CD14-positive monocyte (primary cell): ENCODE measurements around the gene PSMF1. TPM values are rescaled to one million over a fixed set of nuclear protein-coding genes. Genes with fewer than 3 reads are reported as not detected.

Source experiments
- DNase-seq, 3 donors: peaks; one replicate each; pipeline ENCODE4 v3.0.0-alpha.2; 2011 to 2022
- H2AFZ ChIP-seq: 2 replicates; pipeline ENCODE4 v1.6.0; 2012; ENCODE audit warnings: mild to moderate bottlenecking, low read depth, low read length, inconsistent platforms; ENCODE audit not compliant: insufficient read depth, poor library complexity, severe bottlenecking
- H3K27ac ChIP-seq, 2 donors: 1 replicate in 1 of 2; 2 replicates in 1 of 2; pipeline ENCODE4 v1.5.1; 2012 to 2013; ENCODE audit warnings: low read length in 2 of 2, control low read depth in 1 of 2, inconsistent platforms in 1 of 2, low read depth in 1 of 2, mild to moderate bottlenecking in 1 of 2
- H3K27me3 ChIP-seq, 2 donors: one replicate each; pipeline versions ENCODE4 v1.6.0 to v1.6.1; 2011 to 2013; ENCODE audit warnings: low read length in 2 of 2; ENCODE audit not compliant: control insufficient read depth in 2 of 2, insufficient read depth in 2 of 2
- H3K36me3 ChIP-seq, 2 donors: replicated peaks in 1 of 2; 1 replicate in 1 of 2; 2 replicates in 1 of 2; pipeline versions ENCODE4 v1.5.1 to v1.6.1; 2012 to 2013; ENCODE audit warnings: low read length in 2 of 2, control low read depth in 1 of 2, inconsistent platforms in 1 of 2, mild to moderate bottlenecking in 1 of 2; ENCODE audit not compliant: insufficient read depth in 2 of 2, control insufficient read depth in 1 of 2
- H3K4me1 ChIP-seq, 2 donors: 1 replicate in 1 of 2; 2 replicates in 1 of 2; pipeline versions ENCODE4 v1.5.1 to v1.6.1; 2012 to 2013; ENCODE audit warnings: low read length in 2 of 2, control low read depth in 1 of 2, inconsistent platforms in 1 of 2, mild to moderate bottlenecking in 1 of 2, moderate library complexity in 1 of 2; ENCODE audit not compliant: insufficient read depth in 2 of 2, control insufficient read depth in 1 of 2
- H3K4me2 ChIP-seq: replicated peaks from 2 replicates; pipeline ENCODE3; 2012; ENCODE audit warnings: low read length, moderate library complexity, mild to moderate bottlenecking; ENCODE audit not compliant: poor library complexity, severe bottlenecking; ENCODE audit errors: extremely low read depth
- H3K4me3 ChIP-seq, 3 experiments: fragments of 200-600 bp in 1 of 3; sonication (generic) in 1 of 3; replicated peaks in 1 of 3; 1 replicate in 2 of 3; 2 replicates in 1 of 3; pipeline ENCODE4 v1.5.1; 2011 to 2013; ENCODE audit warnings: low read length in 3 of 3, mild to moderate bottlenecking in 3 of 3, control low read depth in 2 of 3, low read depth in 2 of 3, inconsistent platforms in 1 of 3, moderate library complexity in 1 of 3
- H3K79me2 ChIP-seq: 2 replicates; pipeline ENCODE4 v1.6.0; 2012; ENCODE audit warnings: mild to moderate bottlenecking, control low read depth, inconsistent platforms, low read length, moderate library complexity; ENCODE audit not compliant: insufficient read depth
- H3K9ac ChIP-seq: 2 replicates; pipeline ENCODE4 v1.6.0; 2017; ENCODE audit warnings: low read length, mild to moderate bottlenecking; ENCODE audit not compliant: insufficient read depth, poor library complexity, severe bottlenecking
- H3K9me3 ChIP-seq, 2 donors: replicated peaks in 1 of 2; 1 replicate in 1 of 2; 2 replicates in 1 of 2; pipeline versions ENCODE4 v1.5.1 to v1.6.1; 2012 to 2013; ENCODE audit warnings: low read length in 2 of 2, control low read depth in 1 of 2; ENCODE audit not compliant: control insufficient read depth in 1 of 2, insufficient read depth in 1 of 2
- H4K20me1 ChIP-seq: 2 replicates; pipeline ENCODE4 v1.6.0; 2012; ENCODE audit warnings: mild to moderate bottlenecking, low read length, control low read depth, moderate library complexity; ENCODE audit not compliant: insufficient read depth
- H3K27ac Mint-ChIP-seq, 7 donors: one replicate each; pipeline ENCODE4 v1.8.0; 2020; ENCODE audit warnings: mild to moderate bottlenecking in 7 of 7, mixed read lengths in 7 of 7, moderate library complexity in 6 of 7, inconsistent platforms in 2 of 7
- H3K27me3 Mint-ChIP-seq, 3 donors: one replicate each; pipeline ENCODE4 v1.8.0; 2021 to 2022; ENCODE audit warnings: low read depth in 3 of 3, mild to moderate bottlenecking in 3 of 3, mixed read lengths in 3 of 3, moderate library complexity in 3 of 3, inconsistent platforms in 1 of 3
- H3K36me3 Mint-ChIP-seq, 2 donors: one replicate each; pipeline ENCODE4 v1.8.0; 2020; ENCODE audit warnings: mixed read lengths in 2 of 2, inconsistent platforms in 1 of 2, mild to moderate bottlenecking in 1 of 2
- H3K4me1 Mint-ChIP-seq: one replicate; pipeline ENCODE4 v1.8.0; 2020; ENCODE audit warnings: mild to moderate bottlenecking, mixed read lengths
- H3K4me3 Mint-ChIP-seq, 2 donors: one replicate each; pipeline ENCODE4 v1.8.0; 2020; ENCODE audit warnings: mild to moderate bottlenecking in 2 of 2, mixed read lengths in 2 of 2, moderate library complexity in 1 of 2
- H3K9me3 Mint-ChIP-seq, 7 donors: one replicate each; pipeline ENCODE4 v1.8.0; 2020 to 2022; ENCODE audit warnings: mixed read lengths in 7 of 7, mild to moderate bottlenecking in 6 of 7, moderate library complexity in 6 of 7, inconsistent platforms in 2 of 7
- WGBS: methylation state at CpG from one replicate; pipeline ENCODE4 v1.1.5; 2013; ENCODE audit warnings: missing lambda C conversion rate; ENCODE audit not compliant: insufficient coverage; 5-methylcytosine and 5-hydroxymethylcytosine counted together
- intact Hi-C, 2 donors: fragments of 100-400 bp; cut with micrococcal nuclease; formaldehyde crosslinking; loops; one replicate each; pipeline versions ENCODE4 v1.15.0 to v1.15.1; 2023
- polyA plus RNA-seq, 3 donors: library from polyadenylated mRNA; depleted of rRNA in 1 of 3; unstranded in 2 of 3; stranded (reverse) in 1 of 3; fragments of 300-500 nt in 2 of 3; fragments of >200 nt in 1 of 3; fragmentation: Illumina TruSeq in 2 of 3; gene quantifications; 1 replicate in 2 of 3; 2 replicates in 1 of 3; pipeline ENCODE4 v1.2.3, GENCODE V29; 2012 to 2021
- TF ChIP-seq, protein P1 (sequence below): fragments of 200-600 bp; IDR thresholded peaks from one replicate; pipeline ENCODE4 v1.8.0; 2022; ENCODE audit warnings: antibody characterized with exemption, mild to moderate bottlenecking

Gene PSMF1
- polyA plus RNA-seq, 3 donors: 103 to 349 (median 138) TPM

DNA sequence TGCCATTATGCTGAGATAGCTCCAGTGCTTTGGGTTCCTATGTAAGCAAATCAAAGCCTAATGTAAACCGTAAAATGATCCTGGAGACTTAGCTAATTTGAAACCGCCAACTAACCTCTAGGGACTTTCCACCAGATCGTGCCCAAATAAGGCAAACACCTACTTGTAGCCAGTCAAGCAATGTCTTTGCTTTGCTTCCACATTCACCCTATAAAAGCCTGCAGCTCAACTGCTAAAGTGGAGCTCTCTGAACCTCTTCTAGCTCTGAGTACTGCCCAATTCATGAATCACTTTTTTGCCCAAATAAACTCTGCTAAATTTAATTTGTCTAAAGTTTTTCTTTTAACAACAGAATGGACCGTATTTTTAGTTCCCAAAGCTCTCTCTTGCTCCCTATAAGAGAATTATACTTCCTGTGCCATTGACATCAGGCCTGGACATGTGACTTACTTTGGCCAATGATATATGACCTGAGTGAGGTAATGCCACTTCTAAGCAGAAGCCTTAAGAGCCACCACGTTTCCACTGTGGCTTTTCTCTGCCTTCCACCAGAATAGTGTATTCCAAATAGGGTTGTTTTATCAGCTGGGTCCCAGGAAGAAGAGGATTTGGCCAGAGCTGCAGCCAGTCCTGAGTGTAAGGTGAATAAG, 34.8 kb upstream of the PSMF1 start:
- no peak for DNase-seq
- H3K4me3 ChIP-seq: no peak overlapping the region
- peaks cover 0 to 14% (median 6%) of the 10 kb centered on the region in 7 donors for H3K9me3 Mint-ChIP-seq
- H3K79me2 ChIP-seq: no peaks in the 10 kb centered on the region
- H3K27ac Mint-ChIP-seq: no peak overlapping the region
- no peaks in the 10 kb centered on the region for H4K20me1 ChIP-seq
- WGBS: 100% methylated on average over 1 of the region's 5 CpGs
- no peaks in the 10 kb centered on the region for H3K36me3 ChIP-seq
- H3K4me1 ChIP-seq: no peaks in the 10 kb centered on the region
- no peaks in the 10 kb centered on the region for H3K36me3 Mint-ChIP-seq
- H3K9me3 ChIP-seq: no peaks in the 10 kb centered on the region
- no peak overlapping the region for H3K9ac ChIP-seq
- H3K27me3 Mint-ChIP-seq: peaks cover 0 to 2% (median 1%) of the 10 kb centered on the region in 3 donors
- peaks cover 8% of the 10 kb centered on the region for H3K4me1 Mint-ChIP-seq
- H3K4me3 Mint-ChIP-seq: no peak overlapping the region
- no peaks in the 10 kb centered on the region for H3K27me3 ChIP-seq
- no peak overlapping the region for H3K4me2 ChIP-seq
- intact Hi-C loops: no loop called here
- H2AFZ ChIP-seq: no peak overlapping the region
- TF ChIP-seq, protein P1, sequence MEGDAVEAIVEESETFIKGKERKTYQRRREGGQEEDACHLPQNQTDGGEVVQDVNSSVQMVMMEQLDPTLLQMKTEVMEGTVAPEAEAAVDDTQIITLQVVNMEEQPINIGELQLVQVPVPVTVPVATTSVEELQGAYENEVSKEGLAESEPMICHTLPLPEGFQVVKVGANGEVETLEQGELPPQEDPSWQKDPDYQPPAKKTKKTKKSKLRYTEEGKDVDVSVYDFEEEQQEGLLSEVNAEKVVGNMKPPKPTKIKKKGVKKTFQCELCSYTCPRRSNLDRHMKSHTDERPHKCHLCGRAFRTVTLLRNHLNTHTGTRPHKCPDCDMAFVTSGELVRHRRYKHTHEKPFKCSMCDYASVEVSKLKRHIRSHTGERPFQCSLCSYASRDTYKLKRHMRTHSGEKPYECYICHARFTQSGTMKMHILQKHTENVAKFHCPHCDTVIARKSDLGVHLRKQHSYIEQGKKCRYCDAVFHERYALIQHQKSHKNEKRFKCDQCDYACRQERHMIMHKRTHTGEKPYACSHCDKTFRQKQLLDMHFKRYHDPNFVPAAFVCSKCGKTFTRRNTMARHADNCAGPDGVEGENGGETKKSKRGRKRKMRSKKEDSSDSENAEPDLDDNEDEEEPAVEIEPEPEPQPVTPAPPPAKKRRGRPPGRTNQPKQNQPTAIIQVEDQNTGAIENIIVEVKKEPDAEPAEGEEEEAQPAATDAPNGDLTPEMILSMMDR: no peak
- no peak overlapping the region for H3K27ac ChIP-seq

DNA sequence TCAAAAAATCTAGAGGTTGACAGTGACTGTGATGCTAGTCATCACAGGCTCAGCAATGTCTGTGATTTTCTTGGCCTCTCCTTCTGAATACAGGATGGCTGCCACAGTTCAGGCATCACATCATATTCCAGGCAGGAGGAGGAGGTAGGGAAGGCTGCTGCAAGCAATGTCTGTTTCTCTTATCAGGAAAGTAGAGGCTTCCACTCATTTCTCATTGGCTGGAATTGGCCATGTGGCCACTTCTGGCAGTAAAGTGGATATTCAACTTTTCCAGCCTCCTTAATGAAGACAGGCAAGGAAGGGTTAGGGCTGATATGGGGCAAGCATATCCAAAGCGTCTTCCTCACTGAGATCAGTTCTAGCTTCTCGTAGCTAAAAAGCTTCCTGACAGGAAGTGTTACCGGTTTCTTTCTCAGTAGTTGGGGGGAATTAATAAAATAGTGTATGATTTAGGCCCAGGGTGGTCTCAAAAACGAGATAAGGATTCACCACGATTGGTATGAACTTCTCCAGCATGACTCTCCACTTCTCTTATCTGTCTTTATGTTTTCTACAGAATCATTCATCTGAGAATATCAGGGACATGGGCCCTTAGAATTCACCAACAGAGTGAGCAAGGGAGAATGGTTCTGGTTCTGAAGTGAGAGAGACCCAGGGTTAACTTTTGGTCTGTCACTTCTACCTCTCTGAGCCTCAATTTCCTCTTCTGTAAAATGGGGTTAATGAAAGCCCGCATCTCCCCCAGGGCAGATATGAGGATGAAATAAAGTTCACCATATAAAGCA, 32.7 kb upstream of the PSMF1 start:
- Mint-ChIP-seq H3K27ac (no peak overlapping the region), H3K36me3 (no peaks in the 10 kb centered on the region), H3K27me3 (peaks cover 1 to 3% (median 2%) of the 10 kb centered on the region in 3 donors), H3K4me1 (peaks cover 8% of the 10 kb centered on the region), H3K4me3 (no peak overlapping the region), H3K9me3 (peaks cover 7 to 23% (median 11%) of the 10 kb centered on the region in 7 donors)
- intact Hi-C loops: no loop called here
- Histone ChIP-seq H3K4me1 (no peaks in the 10 kb centered on the region), H4K20me1 (no peaks in the 10 kb centered on the region), H3K27me3 (no peaks in the 10 kb centered on the region), H3K27ac (no peak overlapping the region), H3K4me2 (no peak overlapping the region), H2AFZ (no peak overlapping the region), H3K9me3 (peaks cover 0 to 5% of the 10 kb centered on the region in 2 donors), H3K79me2 (no peaks in the 10 kb centered on the region), H3K4me3 (no peak overlapping the region), H3K9ac (no peak overlapping the region), H3K36me3 (no peaks in the 10 kb centered on the region)
- no peak for DNase-seq
- WGBS: 36% methylated on average over 2 of the region's 6 CpGs
- TF ChIP-seq, protein P1: no peak
